Measurements from ENCODE around the gene SHISA7. TPM values are rescaled to one million over a fixed set of nuclear protein-coding genes. Genes with fewer than 3 reads are reported as not detected.
"Not testable (repeated sequence)": the region's sequence is repeated elsewhere in the genome, so short reads cannot be mapped to it uniquely, and the experiment has no call there.

The SHISA7 gene
- polyA plus RNA-seq, 4 donors: 0.16 to 0.38 (median 0.22) TPM

DNA sequence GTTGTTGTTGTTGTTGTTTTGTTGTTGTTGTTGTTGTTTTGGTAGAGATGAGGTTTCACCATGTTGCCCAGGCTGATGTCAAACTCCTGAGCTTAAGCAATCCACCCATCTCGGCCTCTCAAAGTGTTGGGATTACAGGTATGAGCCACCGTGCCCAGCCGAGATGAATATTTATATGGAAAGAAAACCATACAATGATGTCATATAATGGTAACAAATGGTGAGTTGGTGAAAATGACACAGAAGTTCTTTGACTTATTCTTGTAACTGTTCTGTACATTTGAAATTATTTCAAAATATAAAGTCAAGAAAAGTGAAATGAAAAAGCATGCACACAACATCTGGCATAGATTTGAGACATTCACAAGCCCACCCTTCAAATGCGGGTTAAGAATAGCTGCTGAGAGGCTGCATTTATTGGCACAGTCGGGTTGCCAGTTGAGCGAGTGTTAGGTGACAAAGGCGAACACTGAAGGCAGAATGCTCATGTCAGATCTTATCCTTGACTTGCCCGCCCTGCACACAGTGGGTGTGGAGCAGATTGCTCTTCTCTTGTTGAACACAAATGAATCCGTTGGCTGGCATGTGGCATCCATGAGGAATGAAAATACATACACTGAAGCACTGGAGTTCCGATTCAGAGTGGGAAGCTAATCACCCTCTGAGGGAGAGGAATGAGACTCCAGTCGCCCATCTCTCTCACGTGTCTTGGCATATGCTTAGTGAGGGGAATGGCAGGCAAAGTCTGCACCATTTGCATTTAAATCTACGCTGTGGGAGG is 19.7 kb downstream of the SHISA7 start:
- DNase-seq (ENCODE audit: low read depth in 4 of 4, low spot score in 2 of 4): no peak

DNA sequence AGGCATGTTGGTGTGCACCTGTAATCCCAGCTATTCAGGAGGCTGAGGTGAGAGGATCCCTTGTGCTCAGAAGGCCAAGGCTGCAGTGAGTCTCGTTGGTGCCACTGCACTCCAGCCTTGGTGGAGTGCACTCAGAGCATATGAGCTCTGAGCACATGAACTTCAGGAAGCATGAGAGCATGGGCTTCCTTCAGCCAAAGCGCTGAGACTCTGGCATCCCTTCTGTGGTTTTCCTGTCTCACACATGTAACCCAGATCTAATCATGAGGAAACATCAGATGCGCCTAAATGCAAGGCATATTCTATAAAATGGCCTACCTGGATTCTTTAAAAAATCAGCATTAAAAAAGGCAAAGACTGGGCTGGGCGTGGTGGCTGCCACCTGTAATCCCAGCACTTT is 21.8 kb downstream of the SHISA7 start:
- not testable (repeated sequence) for DNase-seq (ENCODE audit: low read depth in 4 of 4, low spot score in 2 of 4)

DNA sequence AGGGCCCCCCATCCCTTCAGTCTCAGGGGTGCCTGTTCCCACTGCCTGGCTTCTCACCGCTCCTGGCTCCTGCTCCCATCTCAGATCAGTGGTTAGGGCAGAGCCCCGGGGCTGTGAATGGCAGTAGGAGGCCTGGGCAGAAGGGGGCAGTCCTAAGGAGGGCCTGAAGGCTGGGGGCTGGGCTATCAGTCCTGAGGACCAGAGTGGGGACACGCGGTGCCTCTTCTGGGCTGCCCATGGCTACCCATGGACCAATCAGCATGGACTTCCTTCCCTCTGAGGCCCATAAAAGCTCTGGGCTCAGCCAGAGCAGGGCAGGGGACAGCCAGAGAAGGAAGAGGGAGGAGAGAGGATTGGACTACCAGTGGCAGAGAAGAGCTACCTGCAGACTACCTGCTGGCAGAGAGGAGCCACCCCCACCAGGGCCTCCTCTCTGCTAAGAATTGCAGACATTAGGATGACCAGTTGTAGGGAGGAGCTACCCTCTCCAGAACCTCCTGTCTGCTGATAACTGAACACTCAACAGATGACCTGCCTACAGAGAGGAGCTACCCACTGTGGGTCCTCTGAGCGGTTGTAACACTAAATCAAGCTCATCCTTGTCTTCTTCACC is 23.4 kb downstream of the SHISA7 start:
- DNase-seq (ENCODE audit: low read depth in 4 of 4, low spot score in 2 of 4): no peak

DNA sequence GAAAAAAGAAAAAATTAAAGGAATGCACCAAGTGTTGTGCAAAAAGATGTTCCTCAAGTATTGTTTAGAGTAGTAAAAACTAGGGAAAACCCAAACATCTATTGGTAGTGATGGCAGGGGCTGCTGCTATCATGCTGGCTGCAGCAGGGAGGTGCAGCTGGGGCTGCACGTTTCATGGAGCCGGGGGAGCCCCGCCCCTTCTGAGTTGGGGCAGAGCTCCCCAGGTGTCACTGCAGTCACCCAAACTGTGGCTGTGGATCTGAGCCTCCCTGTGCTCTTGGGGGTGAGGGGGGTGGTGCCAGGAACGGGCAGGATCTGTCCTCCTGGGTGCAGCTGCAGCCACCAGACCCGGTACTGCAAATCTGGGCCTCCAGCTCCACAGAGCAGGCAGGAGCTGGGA is 24.0 kb downstream of the SHISA7 start:
- DNase-seq (ENCODE audit: low read depth in 4 of 4, low spot score in 2 of 4): no peak

DNA sequence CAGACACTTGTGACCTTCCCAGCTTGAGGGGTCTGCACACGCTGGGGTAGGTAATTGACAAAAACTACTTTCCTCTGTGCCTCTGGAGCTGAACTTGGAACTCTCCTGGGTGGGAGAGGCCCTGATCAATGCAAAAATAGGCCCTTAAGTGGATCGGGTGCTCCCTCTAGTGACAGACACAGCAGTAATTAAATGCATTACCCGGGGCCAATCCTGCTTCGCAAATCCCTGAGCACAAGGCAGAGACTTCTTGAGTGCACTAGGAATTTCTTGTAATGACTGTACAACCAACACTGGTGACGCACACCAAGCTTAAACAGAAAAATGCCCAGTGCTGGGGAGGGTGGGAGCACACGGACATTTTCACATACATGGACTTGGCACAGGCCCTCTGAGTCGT is 24.9 kb downstream of the SHISA7 start:
- peak in 3 of 4 donors; percentile 48 to 74 (median 63) for DNase-seq (ENCODE audit: low read depth in 4 of 4, low spot score in 2 of 4)

DNA sequence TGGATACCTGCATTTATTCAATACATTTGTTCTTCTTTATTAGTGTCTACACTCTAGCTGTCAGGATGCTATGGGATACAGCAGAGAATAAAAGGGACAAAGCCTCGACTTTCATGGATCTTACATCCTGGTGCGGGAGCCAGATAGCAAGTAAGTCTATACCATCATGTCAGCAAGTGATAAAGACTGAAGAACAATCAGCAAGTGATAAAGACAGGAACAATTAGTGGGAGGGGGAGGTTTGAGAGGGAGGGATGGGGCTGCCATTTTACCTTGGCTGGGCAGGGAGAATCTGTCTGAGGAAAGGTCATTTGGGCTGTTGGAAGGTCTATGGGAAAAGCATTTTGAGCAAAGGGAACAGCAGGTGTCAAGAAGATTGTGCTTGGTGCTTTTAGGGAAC is 32.9 kb downstream of the SHISA7 start:
- no peak for DNase-seq (ENCODE audit: low read depth in 4 of 4, low spot score in 2 of 4)

DNA sequence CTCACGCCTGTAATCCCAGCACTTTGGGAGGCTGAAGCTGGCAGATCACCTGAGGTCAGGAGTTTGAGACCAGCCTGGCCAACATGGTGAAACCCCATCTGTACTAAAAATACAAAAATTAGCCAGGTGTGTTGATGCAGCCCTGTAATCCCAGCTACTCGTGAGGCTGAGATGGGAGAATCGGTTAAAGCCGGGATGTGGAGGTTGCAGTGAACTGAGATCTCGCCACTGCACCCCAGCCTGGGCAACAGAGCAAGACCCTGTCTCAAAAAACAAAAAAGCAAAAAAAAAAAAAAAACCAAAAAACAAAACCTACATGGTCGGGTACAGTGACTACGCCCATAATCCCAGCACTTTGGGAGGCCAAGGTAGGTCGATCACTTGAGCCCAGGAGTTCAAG is 33.9 kb downstream of the SHISA7 start:
- not testable (repeated sequence) for DNase-seq (ENCODE audit: low read depth in 4 of 4, low spot score in 2 of 4)

DNA sequence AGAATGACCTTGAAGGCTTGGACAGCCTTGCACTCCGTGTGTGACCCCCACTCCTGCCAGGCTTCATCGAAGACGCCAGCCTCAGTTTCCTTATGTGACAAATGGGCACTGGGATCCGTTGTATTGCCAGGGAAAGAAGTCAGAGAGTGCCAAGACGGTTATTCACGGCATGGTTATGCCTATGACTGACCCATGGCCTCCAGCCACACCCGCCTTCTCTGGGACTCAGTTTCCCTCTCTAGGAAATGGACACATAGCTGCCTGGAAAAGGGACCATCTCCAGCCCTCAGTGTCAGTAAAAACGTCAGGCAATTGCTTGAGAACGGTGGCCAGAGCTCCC is 34.6 kb downstream of the SHISA7 start:
- DNase-seq (ENCODE audit: low read depth in 4 of 4, low spot score in 2 of 4): no peak

DNA sequence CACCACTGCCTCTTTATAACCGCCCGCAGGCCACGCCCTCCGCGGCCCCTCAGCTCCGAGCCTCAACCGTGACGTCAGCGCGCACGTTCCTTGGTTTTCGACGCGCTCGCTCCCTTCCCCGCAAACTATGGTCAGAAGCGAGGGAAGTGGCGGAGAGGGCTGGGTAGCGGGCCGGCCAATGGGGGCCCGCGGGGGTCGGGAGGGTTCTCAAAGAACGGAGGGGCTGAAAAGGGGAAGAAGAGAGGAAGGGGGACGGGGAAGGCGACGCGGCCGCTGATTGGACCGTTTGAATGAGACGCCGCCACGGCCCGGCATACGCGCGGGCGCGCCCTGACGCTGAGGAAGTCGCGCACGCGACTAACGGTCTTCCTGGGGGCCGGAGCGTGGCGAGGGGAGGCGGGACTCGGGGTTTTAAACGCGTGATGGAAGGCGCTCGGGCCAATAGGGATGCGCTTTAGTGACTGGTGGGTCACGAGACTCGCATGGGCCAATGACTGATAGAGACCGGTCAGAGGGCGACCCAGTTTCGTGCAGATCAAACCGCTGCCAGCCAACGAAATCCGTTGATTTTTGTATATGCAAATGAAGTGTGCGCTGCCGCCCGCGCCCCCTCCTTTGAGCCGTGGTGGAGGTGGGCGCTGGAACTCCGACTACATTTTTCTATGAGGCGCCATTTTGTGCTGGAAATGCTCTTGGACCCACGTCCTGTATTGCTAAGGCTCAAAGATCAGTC is 35.1 kb downstream of the SHISA7 start:
- DNase-seq (ENCODE audit: low read depth in 4 of 4, low spot score in 2 of 4): peak; percentile 94 to 99 (median 98)

DNA sequence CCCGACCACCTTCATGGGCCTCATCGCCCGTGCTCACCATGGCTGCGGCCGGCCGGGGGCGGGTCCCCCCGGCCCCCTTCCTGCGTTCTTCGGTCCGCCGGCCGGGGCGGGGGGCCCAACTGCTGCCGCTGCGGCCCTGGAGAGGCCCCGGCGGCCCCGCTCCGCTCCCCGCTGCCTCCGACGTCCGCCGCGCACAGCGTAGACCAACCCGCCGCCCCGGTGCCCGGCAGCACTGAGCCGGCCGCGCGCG is 35.6 kb downstream of the SHISA7 start, which contains the start of gene UBE2S:
Gene UBE2S, minus strand, starts transcription at position 239 of the 250 bp plus-strand sequence. Its CDS starts 199 bp downstream, at position 40.
- not testable (repeated sequence) for DNase-seq (ENCODE audit: low read depth in 4 of 4, low spot score in 2 of 4)

DNA sequence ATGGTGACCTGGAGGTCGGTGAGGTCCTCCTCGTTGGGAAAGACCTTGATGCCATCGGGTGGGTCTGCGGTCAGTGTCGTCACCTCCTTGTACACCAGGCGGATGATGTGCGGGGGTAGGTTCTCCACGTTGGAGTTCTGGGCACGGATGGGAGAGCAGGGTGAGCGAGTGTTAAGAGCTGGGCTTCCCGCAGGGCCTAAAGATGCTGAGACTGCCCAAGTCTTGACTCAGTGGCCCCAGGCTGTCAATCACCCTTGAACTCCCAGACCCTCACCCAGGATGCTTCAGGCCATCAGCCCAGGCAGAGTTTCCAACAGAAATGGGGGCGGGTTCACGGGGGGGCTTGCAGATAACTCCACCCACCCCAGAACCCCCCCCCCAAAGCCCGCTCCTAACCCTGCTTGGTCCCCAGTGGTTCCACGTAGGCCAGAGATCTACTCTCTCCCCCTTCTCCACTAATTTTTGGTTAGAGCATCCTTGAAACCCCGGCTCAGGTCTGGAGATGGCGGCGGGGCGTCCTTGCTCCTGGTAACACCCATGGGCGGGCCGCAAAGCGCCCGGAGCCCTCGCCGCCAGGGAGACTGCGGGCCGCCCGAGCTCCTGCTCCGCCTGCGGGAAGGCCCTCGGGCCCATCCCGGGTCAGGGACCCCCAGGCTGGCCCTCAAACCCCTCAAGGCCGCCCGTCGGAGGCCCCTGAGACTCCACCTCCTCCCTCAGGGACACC is 36.1 kb downstream of the SHISA7 start:
- DNase-seq (ENCODE audit: low read depth in 4 of 4, low spot score in 2 of 4): no peak

DNA sequence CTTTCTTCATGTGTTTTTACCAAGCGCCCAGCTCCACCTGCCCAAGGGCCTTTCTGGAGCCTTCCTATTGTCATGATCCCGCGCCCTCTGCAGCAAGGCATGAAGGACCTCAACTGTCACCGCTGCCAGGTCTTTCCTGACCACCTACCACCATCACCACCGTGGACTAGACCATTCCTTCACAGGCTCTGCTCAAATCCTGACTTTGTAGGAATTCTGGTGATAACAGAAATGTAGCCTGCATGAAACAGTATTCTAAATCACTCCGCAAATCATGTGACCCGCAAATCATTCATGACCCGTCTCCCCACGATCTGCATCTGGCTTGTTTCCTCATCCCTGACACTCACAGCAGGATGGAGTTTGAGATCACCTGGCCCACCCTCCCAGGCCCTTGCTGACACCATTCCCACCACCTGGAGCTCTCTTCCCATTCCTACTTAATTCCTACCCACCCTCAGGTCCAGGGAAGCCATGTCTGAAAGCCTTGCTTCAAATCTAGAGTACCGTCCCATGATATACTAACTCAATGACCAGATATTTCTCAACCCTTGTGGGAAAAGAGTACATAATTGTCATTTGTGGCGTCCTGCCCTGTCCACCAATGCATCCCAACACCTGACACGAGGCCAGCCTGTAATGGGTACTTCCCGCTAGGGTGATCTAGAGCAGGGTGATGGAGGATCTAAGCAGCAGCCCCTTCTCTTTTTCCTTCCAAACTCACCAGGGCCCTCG is 36.8 kb downstream of the SHISA7 start:
- no peak for DNase-seq (ENCODE audit: low read depth in 4 of 4, low spot score in 2 of 4)

DNA sequence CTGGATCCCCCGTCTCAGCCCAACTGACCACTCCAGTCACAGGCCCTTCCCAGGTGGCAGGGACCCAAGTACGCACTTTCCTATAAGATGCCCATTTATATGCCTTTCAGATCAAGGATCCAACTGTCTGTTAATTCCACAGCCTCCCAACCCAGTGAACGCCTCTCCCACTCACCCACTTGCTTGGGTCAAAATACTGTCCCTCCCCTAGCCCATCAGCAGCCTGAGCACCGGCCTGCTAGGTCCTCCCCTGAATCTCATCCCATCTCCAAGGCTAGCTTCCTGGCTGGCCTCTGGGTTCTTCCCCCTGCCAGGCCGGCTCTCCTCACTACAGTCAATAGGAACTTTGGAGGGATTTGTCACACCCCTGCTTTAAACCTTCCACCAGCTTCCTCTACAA is 37.5 kb downstream of the SHISA7 start:
- DNase-seq (ENCODE audit: low read depth in 4 of 4, low spot score in 2 of 4): no peak

DNA sequence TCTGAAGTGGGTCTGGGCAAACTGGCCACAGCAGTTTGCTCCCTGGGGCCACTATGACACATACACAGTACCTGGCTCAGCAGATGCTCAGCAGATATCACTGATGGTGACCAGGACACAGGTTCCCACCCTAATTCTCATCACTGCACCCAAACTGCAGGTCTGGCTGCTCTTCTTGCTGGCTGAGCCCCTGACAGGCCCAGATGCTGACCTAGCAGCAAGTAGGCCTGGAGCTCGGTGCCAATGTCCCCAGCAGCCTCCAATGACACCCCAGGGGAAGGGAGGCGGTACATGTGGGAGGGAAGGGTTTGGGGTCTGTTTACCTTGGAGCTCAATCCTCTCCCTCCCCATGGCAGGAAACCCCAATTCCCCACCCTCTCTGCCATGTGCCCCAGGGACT is 40.6 kb downstream of the SHISA7 start:
- no peak for DNase-seq (ENCODE audit: low read depth in 4 of 4, low spot score in 2 of 4)

DNA sequence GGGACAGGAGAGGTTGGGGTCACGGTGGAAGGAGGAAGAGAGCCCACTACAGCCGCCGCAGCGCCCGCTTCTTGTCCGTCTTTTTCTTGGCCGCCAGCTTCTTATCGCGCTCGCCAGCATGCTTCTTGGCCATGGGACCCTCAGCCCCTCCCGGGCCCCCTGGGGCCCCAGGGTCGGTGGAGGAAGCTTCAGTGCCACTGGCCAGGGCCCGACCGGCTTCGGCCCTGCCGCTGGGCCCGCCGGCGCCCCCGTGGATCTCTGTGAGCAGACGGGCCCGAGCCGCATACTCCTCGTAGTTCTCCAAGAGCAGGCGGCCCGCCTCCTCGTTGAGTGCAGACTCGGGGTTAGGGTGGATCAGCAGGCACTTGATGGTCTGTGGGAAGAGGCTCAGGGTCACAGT is 41.7 kb downstream of the SHISA7 start:
- DNase-seq (ENCODE audit: low read depth in 4 of 4, low spot score in 2 of 4): not testable (repeated sequence)

DNA sequence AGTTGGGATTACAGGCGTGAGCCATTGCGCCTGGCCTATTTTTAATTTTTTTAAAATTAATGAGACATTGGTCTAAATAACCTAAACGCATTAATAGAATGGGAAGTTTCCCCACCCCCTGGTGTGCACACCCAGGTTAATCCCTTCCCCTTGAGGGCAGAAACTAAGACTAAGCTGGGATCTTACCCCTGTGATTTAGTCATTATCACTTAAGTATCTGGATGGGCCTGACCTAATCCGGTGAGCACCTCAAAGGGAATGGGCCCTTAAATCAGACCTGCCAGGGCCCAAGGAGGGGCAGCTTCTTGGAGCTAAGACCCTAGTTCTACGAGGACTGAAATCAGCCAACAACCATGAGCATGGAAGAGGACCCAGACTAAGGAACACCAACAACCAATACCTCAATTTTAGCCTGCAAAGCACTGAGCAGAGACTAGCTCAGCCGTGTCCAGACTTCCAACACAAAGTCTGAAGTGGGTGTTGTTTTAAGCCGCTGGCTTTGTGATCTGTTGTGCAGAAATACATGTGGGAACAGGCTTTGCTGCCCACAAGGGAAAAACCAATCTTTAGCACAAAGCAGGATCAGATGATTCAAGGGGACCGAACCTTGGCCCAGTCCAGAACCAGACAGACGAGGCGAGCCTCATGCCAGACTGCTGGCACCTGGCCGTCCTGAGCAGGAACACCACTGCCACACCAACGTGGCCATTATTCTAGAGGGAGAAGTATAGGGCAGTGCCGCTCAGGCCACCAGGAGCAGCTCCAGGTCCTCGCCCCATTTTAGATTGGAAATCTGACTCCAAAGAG is 42.6 kb downstream of the SHISA7 start:
- no peak for DNase-seq (ENCODE audit: low read depth in 4 of 4, low spot score in 2 of 4)

DNA sequence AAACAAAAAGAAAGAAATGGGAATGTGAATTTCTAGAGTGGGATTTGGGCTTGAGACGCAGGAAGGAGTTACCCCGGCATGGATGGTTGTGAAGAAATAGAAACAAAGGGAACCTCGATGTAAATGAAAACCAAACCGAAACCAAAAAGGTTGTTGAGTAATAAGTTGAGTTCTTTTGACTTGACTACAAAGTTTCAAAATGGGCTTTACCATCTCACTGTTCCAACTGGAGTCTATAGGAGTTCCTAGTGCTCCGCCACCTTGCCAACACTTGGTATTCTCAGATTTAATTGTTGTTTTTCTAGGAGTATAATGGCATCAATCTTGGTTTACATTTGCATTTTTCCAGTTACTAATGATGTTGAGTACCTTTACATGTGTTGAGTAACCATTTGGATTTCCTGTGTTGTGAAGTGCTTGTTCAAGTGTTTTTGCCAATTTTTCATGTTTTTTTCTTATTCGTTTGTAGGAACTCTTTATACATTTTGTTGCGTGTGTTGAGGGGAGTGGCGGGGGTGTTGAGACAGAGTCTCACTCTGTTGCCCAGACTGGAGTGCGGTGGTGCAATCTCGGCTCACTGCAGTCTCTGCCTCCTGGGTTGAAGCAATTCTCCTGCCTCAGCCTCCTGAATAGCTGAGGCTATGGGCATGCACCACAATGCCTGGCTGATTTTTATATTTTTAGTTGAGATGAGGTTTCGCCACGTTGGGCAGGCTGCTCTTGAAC is 44.7 kb downstream of the SHISA7 start:
- DNase-seq (ENCODE audit: low read depth in 4 of 4, low spot score in 2 of 4): no peak

DNA sequence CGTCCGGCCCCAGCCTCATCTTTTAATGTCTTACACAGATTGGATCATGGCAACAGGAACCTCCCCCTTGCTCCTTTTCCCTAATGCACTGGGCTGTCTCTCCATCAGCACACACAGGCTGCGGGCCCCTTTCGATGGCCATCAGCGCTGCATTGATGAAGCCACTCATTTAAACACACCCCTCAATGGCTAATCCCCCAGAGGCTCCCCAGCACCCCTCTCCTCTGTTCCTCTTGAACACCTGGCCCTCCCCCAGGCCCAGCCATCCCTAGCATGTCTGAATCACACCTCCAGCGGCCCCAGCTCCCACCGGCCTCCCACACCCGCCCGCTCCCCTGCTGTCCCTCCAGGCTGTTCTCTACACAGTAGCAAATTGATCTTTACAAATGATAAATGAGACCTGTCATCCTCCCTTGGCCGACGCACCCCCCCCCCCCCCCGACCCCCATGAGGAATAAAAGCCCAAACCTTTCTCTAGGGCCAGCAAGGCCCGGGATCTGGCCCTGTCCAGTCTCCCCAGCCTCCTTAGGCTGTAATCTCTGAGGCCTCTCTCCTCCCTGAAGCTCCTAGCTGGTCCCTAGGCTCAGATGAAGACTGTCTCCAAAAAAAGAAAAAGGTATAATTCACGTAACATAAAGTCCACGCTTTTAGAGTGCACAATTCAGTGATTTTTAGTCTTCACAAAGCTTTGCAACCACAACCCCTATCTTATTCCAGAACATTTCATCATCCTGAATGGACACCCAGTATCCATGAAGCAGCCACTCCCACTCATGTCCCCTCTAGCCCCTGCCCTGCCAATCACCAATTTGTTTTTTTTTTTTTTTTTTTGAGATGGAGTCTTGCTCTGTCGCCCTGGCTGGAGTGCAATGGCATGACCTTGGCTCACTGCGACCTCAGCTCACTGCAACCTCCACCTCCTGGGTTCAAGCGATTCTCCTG is 50.0 kb downstream of the SHISA7 start:
- no peak for DNase-seq (ENCODE audit: low read depth in 4 of 4, low spot score in 2 of 4)

All from left renal cortex interstitium (tissue), 4 donors.